H1 (cell line): ENCODE results near the gene NEU4.

Experiments
- ATF3 ChIP-seq: IDR thresholded peaks from 2 replicates; pipeline ENCODE4 v1.6.1; 2011; ENCODE audit warnings: low read depth, mild to moderate bottlenecking, low read length; ENCODE audit not compliant: insufficient read depth
- CEBPB ChIP-seq: IDR thresholded peaks from 2 replicates; pipeline ENCODE4 v1.6.1; 2012; ENCODE audit warnings: low read depth, low read length
- CTBP2 ChIP-seq: IDR thresholded peaks from 2 replicates; pipeline ENCODE4 v1.7.0; 2011; ENCODE audit warnings: borderline replicate concordance, mild to moderate bottlenecking, moderate library complexity, mixed read lengths, low read length; ENCODE audit not compliant: insufficient read depth, insufficient read length
- CTCF ChIP-seq, 3 experiments: IDR thresholded peaks; 1 replicate in 2 of 3; 2 replicates in 1 of 3; pipeline versions ENCODE4 v1.5.1 to v1.6.1; 2011; ENCODE audit warnings: low read length in 3 of 3, mild to moderate bottlenecking in 3 of 3, inconsistent platforms in 2 of 3, low read depth in 1 of 3, moderate library complexity in 1 of 3; ENCODE audit not compliant: insufficient read depth in 1 of 3; ENCODE audit errors: control extremely low read depth in 1 of 3
- GABPA ChIP-seq: IDR thresholded peaks from 2 replicates; pipeline ENCODE4 v1.6.1; 2011; ENCODE audit warnings: mild to moderate bottlenecking, low read length, moderate library complexity, borderline replicate concordance; ENCODE audit not compliant: insufficient read depth
- KDM1A ChIP-seq: fragments of 200-600, 300-600 bp; sonication (generic); IDR thresholded peaks from 2 replicates; pipeline ENCODE4 v1.7.1; 2016; ENCODE audit warnings: mild to moderate bottlenecking, low read length, borderline replicate concordance
- POLR2AphosphoS5 ChIP-seq: IDR thresholded peaks from 2 replicates; pipeline ENCODE4 v1.6.1; 2011; ENCODE audit warnings: low read depth, low read length
- USF2 ChIP-seq: IDR thresholded peaks from 2 replicates; pipeline ENCODE4 v1.6.1; 2011; ENCODE audit warnings: low read length, improper control_type of control experiment
- YY1 ChIP-seq: IDR thresholded peaks from 2 replicates; pipeline ENCODE4 v1.6.1; 2011; ENCODE audit warnings: low read depth, mild to moderate bottlenecking, low read length
- TF ChIP-seq, protein P1 (sequence below): IDR thresholded peaks from 2 replicates; pipeline ENCODE4 v1.6.1; 2012; ENCODE audit warnings: low read length, inconsistent platforms

DNA sequence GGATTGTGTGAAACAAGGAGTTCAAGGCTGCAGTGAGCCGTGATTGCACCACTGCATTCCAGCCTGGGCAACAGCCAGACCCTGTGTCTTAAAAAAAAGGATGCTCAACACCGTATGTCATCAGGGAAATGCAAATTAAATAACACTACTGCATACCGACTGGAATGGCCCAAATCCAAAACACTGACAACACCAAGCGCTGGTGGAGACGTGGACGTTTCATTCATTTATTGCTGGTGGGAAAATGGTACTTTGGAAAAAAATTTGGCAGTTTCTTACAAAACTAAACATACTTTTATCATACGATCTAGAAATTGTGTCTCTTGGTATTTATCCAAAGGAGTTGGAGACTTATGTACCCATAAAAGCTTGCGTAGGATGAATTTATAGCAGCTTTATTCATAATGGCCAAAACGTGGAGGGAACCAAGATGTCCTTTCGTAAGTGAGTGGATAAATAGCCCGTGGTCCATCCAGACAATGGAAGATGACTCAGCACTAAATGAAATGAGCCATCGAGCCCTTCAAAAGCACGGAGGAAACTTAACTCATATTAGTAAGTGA lies 24.2 kb downstream of the NEU4 start:
- TF ChIP-seq KDM1A, result no peak
- TF ChIP-seq USF2, result no peak
- no peak for TF ChIP-seq YY1
- no peak for TF ChIP-seq POLR2AphosphoS5
- TF ChIP-seq CTCF (IDR thresholded peaks at IDR 0.05; ENCODE audit: control extremely low read depth in 1 of 3, insufficient read depth in 1 of 3, low read depth in 1 of 3, low read length in 3 of 3), result no peak
- no peak for TF ChIP-seq CEBPB
- TF ChIP-seq ATF3, result no peak
- TF ChIP-seq CTBP2, result no peak
- TF ChIP-seq, protein P1, sequence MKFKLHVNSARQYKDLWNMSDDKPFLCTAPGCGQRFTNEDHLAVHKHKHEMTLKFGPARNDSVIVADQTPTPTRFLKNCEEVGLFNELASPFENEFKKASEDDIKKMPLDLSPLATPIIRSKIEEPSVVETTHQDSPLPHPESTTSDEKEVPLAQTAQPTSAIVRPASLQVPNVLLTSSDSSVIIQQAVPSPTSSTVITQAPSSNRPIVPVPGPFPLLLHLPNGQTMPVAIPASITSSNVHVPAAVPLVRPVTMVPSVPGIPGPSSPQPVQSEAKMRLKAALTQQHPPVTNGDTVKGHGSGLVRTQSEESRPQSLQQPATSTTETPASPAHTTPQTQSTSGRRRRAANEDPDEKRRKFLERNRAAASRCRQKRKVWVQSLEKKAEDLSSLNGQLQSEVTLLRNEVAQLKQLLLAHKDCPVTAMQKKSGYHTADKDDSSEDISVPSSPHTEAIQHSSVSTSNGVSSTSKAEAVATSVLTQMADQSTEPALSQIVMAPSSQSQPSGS, result no peak
- TF ChIP-seq GABPA, result no peak
